K562 (cell line): ENCODE data around the gene OOSP3. TPM values are rescaled to one million over a fixed set of nuclear protein-coding genes. Genes with fewer than 3 reads are reported as not detected.

Experiments
- AFF1 ChIP-seq, 2 experiments: fragments of 450-650 bp; IDR thresholded peaks; 2 replicates each; pipeline ENCODE4 v1.6.1; 2018; ENCODE audit warnings: mild to moderate bottlenecking in 2 of 2, low read depth in 1 of 2; ENCODE audit not compliant: partially characterized antibody in 2 of 2
- ARID1B ChIP-seq: fragments of 450-650 bp; IDR thresholded peaks from 2 replicates; pipeline ENCODE4 v1.6.1; 2016; ENCODE audit warnings: antibody characterized with exemption, mild to moderate bottlenecking, inconsistent platforms
- CCAR2 ChIP-seq: fragments of 200-400 bp; formaldehyde crosslinking; IDR thresholded peaks from 2 replicates; pipeline ENCODE4 v1.6.1; 2017; ENCODE audit warnings: mild to moderate bottlenecking, low read depth, low read length
- CTCF ChIP-seq, 3 experiments: IDR thresholded peaks in 2 of 3; conservative IDR thresholded peaks in 1 of 3; 2 replicates each; pipeline ENCODE4 v1.5.1; 2011 to 2012; ENCODE audit warnings: low read length in 3 of 3, mild to moderate bottlenecking in 3 of 3, control low read depth in 2 of 3, improper control_type of control experiment in 1 of 3, inconsistent platforms in 1 of 3, low read depth in 1 of 3, mixed read lengths in 1 of 3, moderate library complexity in 1 of 3; ENCODE audit not compliant: insufficient read depth in 2 of 3
- E2F3 ChIP-seq: fragments of 250-450 bp; sonication (Bioruptor Pico); IDR thresholded peaks from 2 replicates; pipeline ENCODE4 v1.4.0; 2020; ENCODE audit warnings: mild to moderate bottlenecking
- MBD2 ChIP-seq: sonication (generic); IDR thresholded peaks from 2 replicates; pipeline ENCODE4 v1.6.1; 2016; ENCODE audit warnings: low read depth, borderline replicate concordance
- MTA2 ChIP-seq: fragments of 450-650 bp; IDR thresholded peaks from 2 replicates; pipeline ENCODE4 v1.6.1; 2016; ENCODE audit warnings: low read depth
- NKRF ChIP-seq: fragments of 450-650 bp; IDR thresholded peaks from 2 replicates; pipeline ENCODE4 v1.6.1; 2016; ENCODE audit warnings: borderline replicate concordance
- POLR2AphosphoS5 ChIP-seq: IDR thresholded peaks from 2 replicates; pipeline ENCODE4 v1.6.1; 2011; ENCODE audit warnings: mild to moderate bottlenecking, low read depth, low read length, moderate library complexity; ENCODE audit not compliant: control insufficient read depth, insufficient read depth
- PPARD ChIP-seq: fragments of 250-450 bp; sonication (Bioruptor Pico); IDR thresholded peaks from 2 replicates; pipeline ENCODE4 v1.8.0; 2022; ENCODE audit warnings: inconsistent platforms, mild to moderate bottlenecking, moderate library complexity
- PYGO2 ChIP-seq: fragments of 450-650 bp; IDR thresholded peaks from 2 replicates; pipeline ENCODE4 v1.6.1; 2016; ENCODE audit warnings: mild to moderate bottlenecking, missing genetic modification characterization, moderate library complexity, missing compliant biosample characterization
- RBM17 ChIP-seq: fragments of 200-400 bp; formaldehyde crosslinking; IDR thresholded peaks from 2 replicates; pipeline ENCODE4 v1.6.1; 2017; ENCODE audit warnings: low read depth, mild to moderate bottlenecking, low read length, borderline replicate concordance
- RNF2 ChIP-seq: sonication (generic); IDR thresholded peaks from 2 replicates; pipeline ENCODE4 v1.6.1; 2016
- TAF9B ChIP-seq: fragments of 450-650 bp; IDR thresholded peaks from 2 replicates; pipeline ENCODE4 v1.6.1; 2018; ENCODE audit warnings: mild to moderate bottlenecking; ENCODE audit not compliant: partially characterized antibody
- YY1 ChIP-seq, 3 experiments: IDR thresholded peaks; 2 replicates each; pipeline ENCODE4 v1.6.1; 2011; ENCODE audit warnings: low read length in 2 of 3, mild to moderate bottlenecking in 2 of 3, moderate library complexity in 2 of 3, borderline replicate concordance in 1 of 3, control low read depth in 1 of 3, low read depth in 1 of 3; ENCODE audit not compliant: insufficient read depth in 3 of 3, insufficient replicate concordance in 2 of 3, control insufficient read depth in 1 of 3, insufficient read length in 1 of 3; ENCODE audit errors: extremely low read depth in 1 of 3
- ZNF165 ChIP-seq: fragments of 250-450 bp; sonication (Bioruptor Pico); IDR thresholded peaks from 2 replicates; pipeline ENCODE4 v1.4.0; 2020; ENCODE audit warnings: borderline replicate concordance
- polyA plus RNA-seq, 8 experiments: library from polyadenylated mRNA; depleted of rRNA in 4 of 8; stranded (reverse) in 5 of 8; unstranded in 3 of 8; fragments of >200 nt; fragmentation: Nextera tagmentation in 2 of 8; fragmentation: Illumina TruSeq in 1 of 8; extraction: Ambion mirVana in 2 of 8; extraction: Trizol in 1 of 8; gene quantifications; 2 replicates each; pipeline versions ENCODE4 v1.2.1 to v1.2.3, GENCODE V29; 2011 to 2014; ENCODE audit warnings: inconsistent platforms in 1 of 8, missing spikeins in 1 of 8
- total RNA-seq, 7 experiments: library from RNA; depleted of rRNA in 6 of 7; stranded (reverse); fragments of >200 nt in 6 of 7; fragmentation: Illumina TruSeq in 2 of 7; extraction: Trizol in 2 of 7; gene quantifications; 2 replicates each; pipeline versions ENCODE4 v1.2.1 to v1.2.3, GENCODE V29; 2011 to 2021; ENCODE audit warnings: low replicate concordance in 1 of 7
- TF ChIP-seq, protein P1 (sequence below): fragments of 450-650 bp; IDR thresholded peaks from 2 replicates; pipeline ENCODE4 v1.6.1; 2016; ENCODE audit warnings: low read depth, mild to moderate bottlenecking, moderate library complexity
- TF ChIP-seq, protein P2 (sequence below): IDR thresholded peaks from 2 replicates; pipeline ENCODE4 v1.6.1; 2014; ENCODE audit warnings: antibody characterized with exemption

Gene OOSP3
- total and polyA plus RNA-seq, 9 of the 15 experiments (the other 6 are each of a cell fraction or from before 2014, with no cell fraction given): 0.09 to 0.32 (median 0.15) TPM; not detected in 6

DNA sequence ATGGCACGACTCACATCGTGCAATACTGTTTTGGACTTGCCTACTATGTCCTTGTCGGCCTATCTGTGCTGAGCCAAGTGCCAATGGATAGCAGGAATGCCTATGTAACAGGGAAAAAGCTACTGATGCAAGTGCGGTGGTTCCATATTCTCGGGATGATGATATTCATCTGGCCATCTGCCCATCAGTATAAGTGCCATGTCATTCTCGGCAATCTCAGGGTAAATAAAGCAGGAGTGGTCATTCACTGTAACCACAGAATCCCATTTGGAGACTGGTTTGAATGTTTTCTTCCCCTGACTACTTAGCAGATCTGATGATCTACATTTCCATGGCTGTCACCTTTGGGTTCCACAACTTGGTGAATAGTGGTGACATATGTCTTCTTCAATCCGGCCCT is 20.1 kb downstream of the OOSP3 start (continued):
- TF ChIP-seq, protein P1, sequence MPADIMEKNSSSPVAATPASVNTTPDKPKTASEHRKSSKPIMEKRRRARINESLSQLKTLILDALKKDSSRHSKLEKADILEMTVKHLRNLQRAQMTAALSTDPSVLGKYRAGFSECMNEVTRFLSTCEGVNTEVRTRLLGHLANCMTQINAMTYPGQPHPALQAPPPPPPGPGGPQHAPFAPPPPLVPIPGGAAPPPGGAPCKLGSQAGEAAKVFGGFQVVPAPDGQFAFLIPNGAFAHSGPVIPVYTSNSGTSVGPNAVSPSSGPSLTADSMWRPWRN: peak; percentile 59; the same call in 1 of the 2 replicates
- no peak for TF ChIP-seq RBM17
- no peak for TF ChIP-seq YY1 (IDR thresholded peaks at IDR 0.05; ENCODE audit: borderline replicate concordance in 1 of 3, control insufficient read depth in 1 of 3, extremely low read depth in 1 of 3, insufficient read depth in 3 of 3, insufficient read length in 1 of 3, insufficient replicate concordance in 2 of 3, low read depth in 1 of 3, low read length in 2 of 3)
- no peak for TF ChIP-seq NKRF
- no peak for TF ChIP-seq PPARD (CRISPR knock-in tag)
- no peak for TF ChIP-seq RNF2
- no peak for TF ChIP-seq CTCF (IDR thresholded peaks at IDR 0.05 in 2 of 3, conservative IDR thresholded peaks at IDR 0.05 in 1 of 3; ENCODE audit: insufficient read depth in 2 of 3, low read depth in 1 of 3, low read length in 3 of 3)
- no peak for TF ChIP-seq CCAR2
- TF ChIP-seq ZNF165: no peak
- TF ChIP-seq AFF1 (IDR thresholded peaks at IDR 0.05; ENCODE audit: low read depth in 1 of 2, partially characterized antibody in 2 of 2): no peak
- no peak for TF ChIP-seq MTA2
- no peak for TF ChIP-seq TAF9B
- TF ChIP-seq, protein P2, sequence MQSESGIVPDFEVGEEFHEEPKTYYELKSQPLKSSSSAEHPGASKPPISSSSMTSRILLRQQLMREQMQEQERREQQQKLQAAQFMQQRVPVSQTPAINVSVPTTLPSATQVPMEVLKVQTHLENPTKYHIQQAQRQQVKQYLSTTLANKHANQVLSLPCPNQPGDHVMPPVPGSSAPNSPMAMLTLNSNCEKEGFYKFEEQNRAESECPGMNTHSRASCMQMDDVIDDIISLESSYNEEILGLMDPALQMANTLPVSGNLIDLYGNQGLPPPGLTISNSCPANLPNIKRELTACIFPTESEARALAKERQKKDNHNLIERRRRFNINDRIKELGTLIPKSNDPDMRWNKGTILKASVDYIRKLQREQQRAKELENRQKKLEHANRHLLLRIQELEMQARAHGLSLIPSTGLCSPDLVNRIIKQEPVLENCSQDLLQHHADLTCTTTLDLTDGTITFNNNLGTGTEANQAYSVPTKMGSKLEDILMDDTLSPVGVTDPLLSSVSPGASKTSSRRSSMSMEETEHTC: no peak
- no peak for TF ChIP-seq MBD2
- TF ChIP-seq POLR2AphosphoS5: no peak
- TF ChIP-seq E2F3 (CRISPR knock-in tag): no peak
- no peak for TF ChIP-seq PYGO2 (tag)
- peak; percentile 40; the same call in 1 of the 2 replicates for TF ChIP-seq ARID1B
